ENCODE measurements around the gene ALDH1L2.

DNA sequence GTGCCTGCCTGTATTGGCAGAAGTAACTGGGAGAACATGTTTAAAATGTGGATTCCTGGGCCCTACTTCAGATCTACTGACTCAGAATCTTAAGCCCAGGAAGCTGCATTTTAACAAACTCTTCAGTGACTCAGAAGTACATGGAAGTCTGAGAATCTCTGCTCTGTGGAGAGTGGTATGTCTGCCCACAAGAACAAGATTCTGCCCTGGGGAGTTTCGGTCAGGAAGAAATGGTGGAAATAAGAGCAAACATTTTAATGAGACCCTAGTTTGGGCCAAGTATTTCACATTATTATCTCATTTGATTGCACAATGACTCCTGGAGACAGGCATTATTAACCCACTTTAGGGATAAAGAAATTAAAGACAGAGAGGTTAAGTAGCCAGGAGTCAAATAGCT, 8.2 kb downstream of the ALDH1L2 start:
- TF ChIP-seq, protein P1, sequence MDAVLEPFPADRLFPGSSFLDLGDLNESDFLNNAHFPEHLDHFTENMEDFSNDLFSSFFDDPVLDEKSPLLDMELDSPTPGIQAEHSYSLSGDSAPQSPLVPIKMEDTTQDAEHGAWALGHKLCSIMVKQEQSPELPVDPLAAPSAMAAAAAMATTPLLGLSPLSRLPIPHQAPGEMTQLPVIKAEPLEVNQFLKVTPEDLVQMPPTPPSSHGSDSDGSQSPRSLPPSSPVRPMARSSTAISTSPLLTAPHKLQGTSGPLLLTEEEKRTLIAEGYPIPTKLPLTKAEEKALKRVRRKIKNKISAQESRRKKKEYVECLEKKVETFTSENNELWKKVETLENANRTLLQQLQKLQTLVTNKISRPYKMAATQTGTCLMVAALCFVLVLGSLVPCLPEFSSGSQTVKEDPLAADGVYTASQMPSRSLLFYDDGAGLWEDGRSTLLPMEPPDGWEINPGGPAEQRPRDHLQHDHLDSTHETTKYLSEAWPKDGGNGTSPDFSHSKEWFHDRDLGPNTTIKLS (IDR thresholded peaks at IDR 0.05; ENCODE audit: borderline replicate concordance, low read depth): no peak
- no peak for TF ChIP-seq IRF2 (CRISPR knock-in tag; IDR thresholded peaks at IDR 0.05)
- TF ChIP-seq BRD9 (IDR thresholded peaks at IDR 0.05; ENCODE audit: low read depth, partially characterized antibody): no peak
- no peak for TF ChIP-seq CHD1 (IDR thresholded peaks at IDR 0.05; ENCODE audit: low read length)
- TF ChIP-seq, protein P2, sequence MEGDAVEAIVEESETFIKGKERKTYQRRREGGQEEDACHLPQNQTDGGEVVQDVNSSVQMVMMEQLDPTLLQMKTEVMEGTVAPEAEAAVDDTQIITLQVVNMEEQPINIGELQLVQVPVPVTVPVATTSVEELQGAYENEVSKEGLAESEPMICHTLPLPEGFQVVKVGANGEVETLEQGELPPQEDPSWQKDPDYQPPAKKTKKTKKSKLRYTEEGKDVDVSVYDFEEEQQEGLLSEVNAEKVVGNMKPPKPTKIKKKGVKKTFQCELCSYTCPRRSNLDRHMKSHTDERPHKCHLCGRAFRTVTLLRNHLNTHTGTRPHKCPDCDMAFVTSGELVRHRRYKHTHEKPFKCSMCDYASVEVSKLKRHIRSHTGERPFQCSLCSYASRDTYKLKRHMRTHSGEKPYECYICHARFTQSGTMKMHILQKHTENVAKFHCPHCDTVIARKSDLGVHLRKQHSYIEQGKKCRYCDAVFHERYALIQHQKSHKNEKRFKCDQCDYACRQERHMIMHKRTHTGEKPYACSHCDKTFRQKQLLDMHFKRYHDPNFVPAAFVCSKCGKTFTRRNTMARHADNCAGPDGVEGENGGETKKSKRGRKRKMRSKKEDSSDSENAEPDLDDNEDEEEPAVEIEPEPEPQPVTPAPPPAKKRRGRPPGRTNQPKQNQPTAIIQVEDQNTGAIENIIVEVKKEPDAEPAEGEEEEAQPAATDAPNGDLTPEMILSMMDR (IDR thresholded peaks at IDR 0.05 in 2 of 3, conservative IDR thresholded peaks at IDR 0.05 in 1 of 3; ENCODE audit: insufficient read depth in 2 of 3, low read depth in 1 of 3, low read length in 3 of 3): no peak
- TF ChIP-seq NEUROD1 (IDR thresholded peaks at IDR 0.05; ENCODE audit: borderline replicate concordance, low read depth, low read length, partially characterized antibody): no peak
- TF ChIP-seq, protein P3, sequence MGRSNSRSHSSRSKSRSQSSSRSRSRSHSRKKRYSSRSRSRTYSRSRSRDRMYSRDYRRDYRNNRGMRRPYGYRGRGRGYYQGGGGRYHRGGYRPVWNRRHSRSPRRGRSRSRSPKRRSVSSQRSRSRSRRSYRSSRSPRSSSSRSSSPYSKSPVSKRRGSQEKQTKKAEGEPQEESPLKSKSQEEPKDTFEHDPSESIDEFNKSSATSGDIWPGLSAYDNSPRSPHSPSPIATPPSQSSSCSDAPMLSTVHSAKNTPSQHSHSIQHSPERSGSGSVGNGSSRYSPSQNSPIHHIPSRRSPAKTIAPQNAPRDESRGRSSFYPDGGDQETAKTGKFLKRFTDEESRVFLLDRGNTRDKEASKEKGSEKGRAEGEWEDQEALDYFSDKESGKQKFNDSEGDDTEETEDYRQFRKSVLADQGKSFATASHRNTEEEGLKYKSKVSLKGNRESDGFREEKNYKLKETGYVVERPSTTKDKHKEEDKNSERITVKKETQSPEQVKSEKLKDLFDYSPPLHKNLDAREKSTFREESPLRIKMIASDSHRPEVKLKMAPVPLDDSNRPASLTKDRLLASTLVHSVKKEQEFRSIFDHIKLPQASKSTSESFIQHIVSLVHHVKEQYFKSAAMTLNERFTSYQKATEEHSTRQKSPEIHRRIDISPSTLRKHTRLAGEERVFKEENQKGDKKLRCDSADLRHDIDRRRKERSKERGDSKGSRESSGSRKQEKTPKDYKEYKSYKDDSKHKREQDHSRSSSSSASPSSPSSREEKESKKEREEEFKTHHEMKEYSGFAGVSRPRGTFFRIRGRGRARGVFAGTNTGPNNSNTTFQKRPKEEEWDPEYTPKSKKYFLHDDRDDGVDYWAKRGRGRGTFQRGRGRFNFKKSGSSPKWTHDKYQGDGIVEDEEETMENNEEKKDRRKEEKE (IDR thresholded peaks at IDR 0.05; ENCODE audit: borderline replicate concordance in 1 of 2, control insufficient read depth in 1 of 2, low read depth in 2 of 2, low read length in 1 of 2): no peak
- TF ChIP-seq GATAD2B (IDR thresholded peaks at IDR 0.05; ENCODE audit: borderline replicate concordance): no peak
- no peak for TF ChIP-seq NRF1 (conservative IDR thresholded peaks at IDR 0.05 in 1 of 2, IDR thresholded peaks at IDR 0.05 in 1 of 2)
- no peak for TF ChIP-seq TOE1 (IDR thresholded peaks at IDR 0.05; ENCODE audit: borderline replicate concordance)
- no peak for TF ChIP-seq TOE1 (CRISPR knock-in tag; IDR thresholded peaks at IDR 0.05; ENCODE audit: borderline replicate concordance, low read depth)
- no peak for TF ChIP-seq MTF1 (CRISPR knock-in tag; IDR thresholded peaks at IDR 0.05; ENCODE audit: borderline replicate concordance)

Measured in K562 (cell line).